A172 (cell line): ENCODE results near the gene OR10Z1. TPM values are rescaled to one million over a fixed set of nuclear protein-coding genes. Genes with fewer than 3 reads are reported as not detected.

Source experiments
- total RNA-seq: library from RNA; depleted of rRNA; stranded (reverse); fragments of >200 nt; shearing (Covaris generic); gene quantifications from 2 replicates; pipeline ENCODE4 v1.2.3, GENCODE V29; 2014; rRNA removed

OR10Z1 gene
- total RNA-seq, 1 experiment from 2014 or later: not detected

Other genes with a start within 250 kb of the OR10Z1 start
- gene OR10T2, start 205.8 kb upstream of the OR10Z1 start, total RNA-seq: not detected in 2 replicates
- gene OR10K2, start 179.0 kb upstream of the OR10Z1 start, total RNA-seq: not detected in 2 replicates
- gene OR10K1, start 143.4 kb upstream of the OR10Z1 start, total RNA-seq: not detected in 2 replicates
- not detected in 2 replicates for gene OR10R2, start 133.0 kb upstream of the OR10Z1 start, total RNA-seq
- gene OR6Y1, start 50.9 kb upstream of the OR10Z1 start, total RNA-seq: not detected in 2 replicates
- gene OR6P1, start 34.7 kb upstream of the OR10Z1 start, total RNA-seq: not detected in 2 replicates
- not detected in 2 replicates for gene OR10X1, start 25.4 kb upstream of the OR10Z1 start, total RNA-seq
- not detected in 2 replicates for gene SPTA1, start 81.4 kb downstream of the OR10Z1 start, total RNA-seq
- gene OR6K2, start 95.4 kb downstream of the OR10Z1 start, total RNA-seq: not detected in 2 replicates
- not detected in 2 replicates for gene OR6K3, start 115.5 kb downstream of the OR10Z1 start, total RNA-seq
- gene OR6K6, start 149.5 kb downstream of the OR10Z1 start, total RNA-seq: not detected in 2 replicates
- gene OR6N1, start 166.9 kb downstream of the OR10Z1 start, total RNA-seq: not detected in 2 replicates
- not detected in 2 replicates for gene OR6N2, start 175.9 kb downstream of the OR10Z1 start, total RNA-seq
- gene MNDA, start 226.1 kb downstream of the OR10Z1 start, total RNA-seq: not detected in 2 replicates